PC-9 (cell line): Measurements from ENCODE around the gene SHISAL1. TPM values are rescaled to one million over a fixed set of nuclear protein-coding genes. Genes with fewer than 3 reads are reported as not detected.

Source experiments
- BruUV-seq: library from RNA; stranded (reverse); fragments of 400-500 nt; replicated peaks from 2 replicates; lab custom pipeline; 2021; lab: Mats Ljungman, UMichigan
- CTCF ChIA-PET: fragments of 300-600 bp; sonication (Branson Sonifier 250); formaldehyde crosslinking; loops from one replicate; lab custom pipeline; 2022; ENCODE audit warnings: antibody characterized with exemption; lab: Charles Lee
- POLR2A ChIA-PET: fragments of 300-600 bp; sonication (Branson Sonifier 250); formaldehyde crosslinking; loops from one replicate; lab custom pipeline; 2022; ENCODE audit warnings: antibody characterized with exemption; ENCODE audit not compliant: unreplicated experiment; lab: Charles Lee
- DNase-seq, 2 experiments: peaks; one replicate each; pipeline versions ENCODE4 v3.0.0 to v3.0.0-alpha.2; 2015 to 2022; ENCODE audit warnings: mixed read lengths in 1 of 2
- H2AFZ ChIP-seq: fragments of 200-600 bp; sonication (generic); 2 replicates; pipeline ENCODE4 v1.8.1; 2017; ENCODE audit warnings: antibody characterized with exemption
- H3F3A ChIP-seq: fragments of 200-600 bp; sonication (generic); 2 replicates; pipeline ENCODE4 v1.8.1; 2017; ENCODE audit warnings: antibody characterized with exemption, mild to moderate bottlenecking, low read depth; ENCODE audit not compliant: insufficient read depth
- H3K27ac ChIP-seq: fragments of 200-600 bp; sonication (generic); 2 replicates; pipeline ENCODE4 v1.6.1; 2016; ENCODE audit warnings: mixed run types
- H3K27me3 ChIP-seq: fragments of 200-600 bp; sonication (generic); 2 replicates; pipeline ENCODE4 v1.6.1; 2016; ENCODE audit warnings: low read depth, mixed run types; ENCODE audit not compliant: insufficient read depth
- H3K36me3 ChIP-seq: fragments of 200-600 bp; sonication (generic); 2 replicates; pipeline ENCODE4 v1.6.1; 2016; ENCODE audit warnings: low read depth, mixed run types
- H3K4me1 ChIP-seq: fragments of 200-600 bp; sonication (generic); replicated peaks from 2 replicates; pipeline ENCODE4 v1.6.1; 2016; ENCODE audit warnings: mixed run types; ENCODE audit not compliant: insufficient read depth
- H3K4me2 ChIP-seq: fragments of 200-600 bp; sonication (generic); 2 replicates; pipeline ENCODE4 v1.6.1; 2017; ENCODE audit warnings: mixed run types
- H3K4me3 ChIP-seq: fragments of 200-600 bp; sonication (generic); 2 replicates; pipeline ENCODE4 v1.6.1; 2016; ENCODE audit warnings: mixed run types
- H3K79me2 ChIP-seq: fragments of 200-600 bp; sonication (generic); 2 replicates; pipeline ENCODE4 v1.6.1; 2017; ENCODE audit warnings: low read depth, mixed run types
- H3K9me2 ChIP-seq: fragments of 200-600 bp; sonication (generic); 2 replicates; pipeline ENCODE4 v1.8.1; 2017; ENCODE audit warnings: mild to moderate bottlenecking; ENCODE audit not compliant: insufficient read depth
- H3K9me3 ChIP-seq: fragments of 200-600 bp; sonication (generic); 2 replicates; pipeline ENCODE4 v1.8.1; 2016; ENCODE audit warnings: low read depth; ENCODE audit not compliant: insufficient read depth
- H4K20me1 ChIP-seq: fragments of 200-600 bp; sonication (generic); 2 replicates; pipeline ENCODE4 v1.8.1; 2017; ENCODE audit not compliant: insufficient read depth
- CTCF ChIP-seq: fragments of 200-600 bp; sonication (generic); conservative IDR thresholded peaks from 2 replicates; pipeline ENCODE4 v1.6.1; 2017; ENCODE audit warnings: mixed run types, antibody characterized with exemption, mild to moderate bottlenecking, moderate library complexity
- EZH2 ChIP-seq: fragments of 200-600 bp; sonication (generic); IDR thresholded peaks from 2 replicates; pipeline ENCODE4 v1.8.0; 2017; ENCODE audit warnings: antibody characterized with exemption, low read depth
- intact Hi-C: fragments of 100-400 bp; cut with micrococcal nuclease; formaldehyde crosslinking; loops from one replicate; pipeline ENCODE4 v1.10.0; 2022; ENCODE audit not compliant: unreplicated experiment
- total RNA-seq: library from RNA; stranded (reverse); gene quantifications from 2 replicates; pipeline ENCODE4 v1.2.3, GENCODE V29; 2021

Gene SHISAL1
- total RNA-seq, 1 experiment from 2014 or later, result 0.94 TPM

- Histone ChIP-seq H4K20me1 (peaks cover 6% of the 10 kb centered on the region; the same call in 1 of the 2 replicates), H3K36me3 (no peaks in the 10 kb centered on the region), H3K4me3 (no peak overlapping the region), H3F3A (no peaks in the 10 kb centered on the region), H3K4me2 (no peak overlapping the region), H3K27ac (no peak overlapping the region), H3K9me3 (no peaks in the 10 kb centered on the region), H3K9me2 (no peaks in the 10 kb centered on the region), H3K4me1 (no peaks in the 10 kb centered on the region), H2AFZ (no peak overlapping the region), H3K27me3 (peaks cover 92% of the 10 kb centered on the region), H3K79me2 (no peaks in the 10 kb centered on the region)
- no peak for TF ChIP-seq CTCF
- TF ChIP-seq EZH2, result no peak
- ChIA-PET CTCF (no interaction called here), POLR2A (no interaction called here)
- no TSS peak for BruUV-seq
- intact Hi-C loops, result no loop called here
- DNase-seq, result no peak
Observed at GRCh38 chr22:44200855-44201550, 111.7 kb downstream of the SHISAL1 start.

- no peak overlapping the region for H2AFZ ChIP-seq
- TF ChIP-seq EZH2 (no peak), CTCF (no peak)
- H3K4me3 ChIP-seq, result no peak overlapping the region
- no peaks in the 10 kb centered on the region for H3K36me3 ChIP-seq
- H3K4me1 ChIP-seq, result no peaks in the 10 kb centered on the region
- intact Hi-C loops, result no loop called here
- H3K9me3 ChIP-seq, result no peaks in the 10 kb centered on the region
- H3F3A ChIP-seq, result no peaks in the 10 kb centered on the region
- DNase-seq, result no peak
- H4K20me1 ChIP-seq, result peaks cover 6% of the 10 kb centered on the region; the same call in 1 of the 2 replicates
- peaks cover 92% of the 10 kb centered on the region for H3K27me3 ChIP-seq
- H3K4me2 ChIP-seq, result no peak overlapping the region
- H3K27ac ChIP-seq, result no peak overlapping the region
- CTCF ChIA-PET, result no interaction called here
- BruUV-seq, result no TSS peak
- POLR2A ChIA-PET, result no interaction called here
- H3K79me2 ChIP-seq, result no peaks in the 10 kb centered on the region
- no peaks in the 10 kb centered on the region for H3K9me2 ChIP-seq
Observed at GRCh38 chr22:44200451-44200850, 112.3 kb downstream of the SHISAL1 start.

- Histone ChIP-seq H2AFZ (no peak overlapping the region), H3K27ac (no peak overlapping the region), H3F3A (no peaks in the 10 kb centered on the region), H3K4me2 (no peak overlapping the region), H3K9me3 (no peaks in the 10 kb centered on the region), H3K4me3 (no peak overlapping the region), H3K27me3 (peaks cover 93% of the 10 kb centered on the region), H4K20me1 (peaks cover 6% of the 10 kb centered on the region; the same call in 1 of the 2 replicates), H3K4me1 (no peaks in the 10 kb centered on the region), H3K9me2 (no peaks in the 10 kb centered on the region), H3K79me2 (no peaks in the 10 kb centered on the region), H3K36me3 (no peaks in the 10 kb centered on the region)
- TF ChIP-seq EZH2 (no peak), CTCF (no peak)
- CTCF ChIA-PET, result no interaction called here
- DNase-seq, result no peak
- intact Hi-C loops, result loop anchor here (10.0 kb wide), 1 partner anchor 425 kb away; no protein-coding TSS in a partner anchor
- POLR2A ChIA-PET, result no interaction called here
- BruUV-seq, result no TSS peak
Observed at GRCh38 chr22:44199866-44200265, 112.9 kb downstream of the SHISAL1 start.
